Measurements from ENCODE around the gene ZNF878.
A peak's percentile ranks its signal among the peaks of the same experiment; 100 is the strongest.

The ZNF878 gene

GRCh38 chr19:12034620-12035019 lies 18.1 kb downstream of the ZNF878 start:
- DNase-seq, result no peak

- no peak for DNase-seq
These were observed 18.6 kb downstream of the ZNF878 start for GRCh38 chr19:12034198-12034597.

DNA sequence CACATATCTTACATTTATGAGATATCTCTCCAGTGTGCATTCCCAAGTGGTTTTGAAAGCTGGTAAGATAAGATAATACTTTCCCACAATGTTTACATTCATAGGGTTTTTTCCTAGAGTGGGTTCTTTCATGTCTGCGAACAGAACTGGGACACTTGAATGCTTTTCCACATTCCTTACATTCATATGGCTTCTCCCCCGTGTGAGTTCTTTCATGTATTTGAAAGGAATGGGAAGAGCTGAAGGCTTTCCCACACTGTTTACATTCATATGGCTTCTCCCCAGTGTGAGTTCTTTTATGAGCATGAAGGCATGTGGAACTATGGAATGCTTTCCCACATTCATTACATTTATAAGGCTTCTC lies 37.0 kb downstream of the ZNF878 start:
- no peak for DNase-seq

- DNase-seq, result no peak
These were observed 37.6 kb downstream of the ZNF878 start for GRCh38 chr19:12015015-12015752.

GRCh38 chr19:12000152-12000981 lies 52.4 kb downstream of the ZNF878 start:
- peak; percentile 13 for DNase-seq

DNA sequence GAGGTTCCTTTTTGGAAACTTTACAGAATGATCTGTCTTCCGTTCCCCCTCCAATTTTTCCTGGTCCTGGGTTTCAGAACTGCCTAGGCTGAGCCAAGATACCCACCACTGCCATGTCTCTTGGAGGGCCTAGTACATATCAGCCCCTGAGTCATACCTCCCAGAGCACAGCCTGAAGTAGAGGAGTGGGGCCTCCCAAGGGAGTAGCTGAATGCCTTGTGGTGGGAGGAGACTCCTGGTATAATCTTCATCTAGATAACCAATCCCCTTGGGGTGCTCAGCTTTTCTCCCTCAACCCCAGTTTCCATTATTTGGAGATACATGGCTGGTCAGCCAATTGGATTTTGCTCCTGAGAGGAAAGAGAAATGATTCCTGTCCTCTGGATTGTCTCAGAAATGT lies 57.6 kb downstream of the ZNF878 start:
- DNase-seq, result no peak
